ENCODE results near the gene ARAP3.
"Not testable (repeated sequence)": the region's sequence is repeated elsewhere in the genome, so short reads cannot be mapped to it uniquely, and the experiment has no call there.

The ARAP3 gene

GRCh38 chr5:141637767-141638419, 44.1 kb downstream of the ARAP3 start:
- DNase-seq, result peak; percentile 68

- peak; percentile 68 for DNase-seq
Observed at GRCh38 chr5:141637123-141637766, 44.8 kb downstream of the ARAP3 start.

- DNase-seq, result peak; percentile 92
Observed at GRCh38 chr5:141636413-141637122, 45.5 kb downstream of the ARAP3 start, which contains the start of the genes HDAC3 and RELL2. Gene HDAC3, minus strand, starts transcription at chr5:141636849. Its CDS starts 59 bp downstream, at chr5:141636790. Gene RELL2, plus strand, starts transcription at chr5:141636997. Its CDS starts 1,229 bp downstream, at chr5:141638226.

GRCh38 chr5:141636106-141636412, 46.0 kb downstream of the ARAP3 start:
- DNase-seq, result no peak

GRCh38 chr5:141635646-141636045, 46.4 kb downstream of the ARAP3 start:
- DNase-seq, result no peak

GRCh38 chr5:141634720-141635119, 47.3 kb downstream of the ARAP3 start:
- no peak for DNase-seq

GRCh38 chr5:141633871-141634561, 48.0 kb downstream of the ARAP3 start:
- no peak for DNase-seq

- no peak for DNase-seq
Observed at GRCh38 chr5:141632650-141633049, 49.4 kb downstream of the ARAP3 start.

- DNase-seq, result no peak
Observed at GRCh38 chr5:141630570-141631140, 51.4 kb downstream of the ARAP3 start.

GRCh38 chr5:141628175-141628788, 53.7 kb downstream of the ARAP3 start:
- DNase-seq, result no peak

- DNase-seq, result no peak
Observed at GRCh38 chr5:141623611-141624010, 58.4 kb downstream of the ARAP3 start.

GRCh38 chr5:141623186-141623585, 58.8 kb downstream of the ARAP3 start:
- DNase-seq, result peak; percentile 26

GRCh38 chr5:141618804-141619554, 63.1 kb downstream of the ARAP3 start, which contains the start of gene DIAPH1:
Gene DIAPH1, minus strand, starts transcription at chr5:141619000. Its CDS starts 86 bp downstream, at chr5:141618914.
- DNase-seq, result peak; percentile 99

GRCh38 chr5:141618030-141618803, 63.8 kb downstream of the ARAP3 start:
- peak; percentile 54 for DNase-seq

- DNase-seq, result peak; percentile 27
Observed at GRCh38 chr5:141617682-141618029, 64.4 kb downstream of the ARAP3 start.

- DNase-seq, result no peak
Observed at GRCh38 chr5:141617128-141617527, 64.9 kb downstream of the ARAP3 start.

- DNase-seq, result no peak
Observed at GRCh38 chr5:141615991-141616720, 65.9 kb downstream of the ARAP3 start.

- DNase-seq, result no peak
Observed at GRCh38 chr5:141613344-141613743, 68.7 kb downstream of the ARAP3 start.

- DNase-seq, result no peak
Observed at GRCh38 chr5:141611289-141611688, 70.7 kb downstream of the ARAP3 start.

GRCh38 chr5:141609921-141610320, 72.1 kb downstream of the ARAP3 start:
- DNase-seq, result not testable (repeated sequence)

Data from CD4-positive, alpha-beta T cell treated with Interleukin-6 for 4 hours (primary cell).